Keratinocyte (primary cell): ENCODE data around the gene CRYM. TPM values are rescaled to one million over a fixed set of nuclear protein-coding genes. Genes with fewer than 3 reads are reported as not detected.
A peak's percentile ranks its signal among the peaks of the same experiment; 100 is the strongest.

ENCODE experiments used
- DNase-seq: peaks from one replicate; pipeline ENCODE4 v3.0.0-alpha.2; 2011; ENCODE audit warnings: low read depth, missing footprints, low spot score
- FAIRE-seq: peaks from 2 replicates; lab custom pipeline; 2011; peaks lifted over from hg19 to GRCh38; lab: Jason Lieb, UNC
- H2AFZ ChIP-seq: 2 replicates; pipeline ENCODE4 v1.6.0; 2012; ENCODE audit warnings: low read length, control low read depth, inconsistent platforms; ENCODE audit not compliant: control insufficient read depth
- H3K27ac ChIP-seq: 2 replicates; pipeline ENCODE4 v1.5.1; 2011; ENCODE audit warnings: low read length; ENCODE audit not compliant: control insufficient read depth, insufficient read depth
- H3K27me3 ChIP-seq: 3 replicates; pipeline ENCODE4 v1.6.0; 2011; ENCODE audit warnings: low read length; ENCODE audit not compliant: control insufficient read depth, insufficient read depth; ENCODE audit errors: extremely low read depth
- H3K36me3 ChIP-seq, 2 experiments: 2 replicates in 1 of 2; 3 replicates in 1 of 2; pipeline ENCODE4 v1.5.1; 2011; ENCODE audit warnings: low read length in 2 of 2, mild to moderate bottlenecking in 1 of 2; ENCODE audit not compliant: control insufficient read depth in 2 of 2, insufficient read depth in 2 of 2; ENCODE audit errors: extremely low read depth in 1 of 2
- H3K4me1 ChIP-seq: 3 replicates; pipeline ENCODE4 v1.5.1; 2011; ENCODE audit warnings: low read length; ENCODE audit not compliant: control insufficient read depth, insufficient read depth; ENCODE audit errors: extremely low read depth
- H3K4me2 ChIP-seq: 3 replicates; pipeline ENCODE4 v1.6.0; 2011; ENCODE audit warnings: low read depth, low read length; ENCODE audit not compliant: control insufficient read depth, insufficient read depth; ENCODE audit errors: extremely low read depth
- H3K4me3 ChIP-seq, 3 experiments: fragments of 200-600 bp in 1 of 3; sonication (generic) in 1 of 3; 2 replicates in 2 of 3; 3 replicates in 1 of 3; pipeline ENCODE4 v1.5.1; 2011 to 2016; ENCODE audit warnings: low read length in 3 of 3, mild to moderate bottlenecking in 3 of 3, control low read depth in 2 of 3, inconsistent platforms in 1 of 3, low read depth in 1 of 3, mixed read lengths in 1 of 3, mixed run types in 1 of 3, moderate library complexity in 1 of 3; ENCODE audit not compliant: control insufficient read depth in 2 of 3, insufficient read depth in 2 of 3; ENCODE audit errors: extremely low read depth in 1 of 3
- H3K79me2 ChIP-seq: 2 replicates; pipeline ENCODE4 v1.6.0; 2012; ENCODE audit warnings: low read length; ENCODE audit not compliant: control insufficient read depth, insufficient read depth
- H3K9ac ChIP-seq: 3 replicates; pipeline ENCODE4 v1.6.0; 2011; ENCODE audit warnings: low read length; ENCODE audit not compliant: control insufficient read depth, insufficient read depth; ENCODE audit errors: extremely low read depth
- H3K9me1 ChIP-seq: 3 replicates; pipeline ENCODE4 v1.6.0; 2011; ENCODE audit warnings: low read length; ENCODE audit not compliant: control insufficient read depth, insufficient read depth; ENCODE audit errors: extremely low read depth
- H3K9me3 ChIP-seq: 2 replicates; pipeline ENCODE4 v1.5.1; 2012; ENCODE audit warnings: low read depth, low read length; ENCODE audit not compliant: control insufficient read depth
- H4K20me1 ChIP-seq: 3 replicates; pipeline ENCODE4 v1.6.0; 2011; ENCODE audit warnings: low read length; ENCODE audit not compliant: control insufficient read depth, insufficient read depth; ENCODE audit errors: extremely low read depth
- CTCF ChIP-seq, 3 experiments: IDR thresholded peaks in 1 of 3; conservative IDR thresholded peaks in 1 of 3; optimal IDR thresholded peaks in 1 of 3; 2 replicates in 2 of 3; 3 replicates in 1 of 3; pipeline versions ENCODE3 to v1.5.1; 2011; ENCODE audit warnings: low read length in 3 of 3, mild to moderate bottlenecking in 3 of 3, moderate library complexity in 2 of 3, control low read depth in 1 of 3, inconsistent platforms in 1 of 3; ENCODE audit not compliant: insufficient read depth in 2 of 3; ENCODE audit errors: extremely low read depth in 1 of 3
- EZH2 ChIP-seq: IDR thresholded peaks from one replicate; pipeline ENCODE4 v1.6.1; 2012; ENCODE audit warnings: inconsistent platforms, mild to moderate bottlenecking, low read length, moderate library complexity
- dilution Hi-C: fragments of 300-500 bp; cut with MboI; formaldehyde crosslinking; loops from one replicate; pipeline ENCODE4 v1.7.0; 2020; ENCODE audit warnings: low sequenced_read_pairs; ENCODE audit not compliant: extremely low pct_ligation_motif_present
- polyA plus RNA-seq, 5 experiments: library from polyadenylated mRNA; depleted of rRNA in 3 of 5; stranded (reverse) in 3 of 5; stranded (forward) in 1 of 5; unstranded in 1 of 5; fragments of >200 nt; gene quantifications; 1 replicate in 1 of 5; 2 replicates in 3 of 5; 3 replicates in 1 of 5; pipeline versions ENCODE4 v1.2.1 to v1.2.3, GENCODE V29; 2011 to 2012; ENCODE audit warnings: missing spikeins in 2 of 5, low read depth in 1 of 5, low replicate concordance in 1 of 5

CRYM gene
- polyA plus RNA-seq, 1 donor (not counting 4 experiments of a cell fraction or from before 2014, with no cell fraction given): 0.18 TPM

GRCh38 chr16:21260870-21261791 is 17.0 kb downstream of the CRYM start:
- Histone ChIP-seq H3K9ac (no peak overlapping the region), H2AFZ (no peak overlapping the region), H3K4me3 (no peak overlapping the region), H3K4me1 (no peaks in the 10 kb centered on the region), H3K79me2 (no peaks in the 10 kb centered on the region), H3K27ac (no peak overlapping the region), H4K20me1 (no peaks in the 10 kb centered on the region), H3K4me2 (no peak overlapping the region), H3K36me3 (no peaks in the 10 kb centered on the region), H3K27me3 (no peaks in the 10 kb centered on the region), H3K9me3 (no peaks in the 10 kb centered on the region), H3K9me1 (no peaks in the 10 kb centered on the region)
- dilution Hi-C loops: no loop called here
- peak; percentile 55 for FAIRE-seq
- TF ChIP-seq CTCF (optimal IDR thresholded peaks at IDR 0.05 in 1 of 3, IDR thresholded peaks at IDR 0.05 in 1 of 3, conservative IDR thresholded peaks at IDR 0.05 in 1 of 3; ENCODE audit: extremely low read depth in 1 of 3, insufficient read depth in 2 of 3, low read length in 3 of 3) (no peak), EZH2 (no peak)
- peak; percentile 52 for DNase-seq

- H2AFZ ChIP-seq: no peak overlapping the region
- H3K4me1 ChIP-seq: no peaks in the 10 kb centered on the region
- H3K9ac ChIP-seq: no peak overlapping the region
- no peaks in the 10 kb centered on the region for H4K20me1 ChIP-seq
- no peaks in the 10 kb centered on the region for H3K36me3 ChIP-seq
- no peaks in the 10 kb centered on the region for H3K79me2 ChIP-seq
- no peak overlapping the region for H3K4me3 ChIP-seq
- no peak for DNase-seq
- no peak overlapping the region for H3K4me2 ChIP-seq
- no peak overlapping the region for H3K27ac ChIP-seq
- H3K9me3 ChIP-seq: no peaks in the 10 kb centered on the region
- H3K9me1 ChIP-seq: no peaks in the 10 kb centered on the region
- FAIRE-seq: no peak
- dilution Hi-C loops: no loop called here
- TF ChIP-seq EZH2 (no peak), CTCF (optimal IDR thresholded peaks at IDR 0.05 in 1 of 3, IDR thresholded peaks at IDR 0.05 in 1 of 3, conservative IDR thresholded peaks at IDR 0.05 in 1 of 3; ENCODE audit: extremely low read depth in 1 of 3, insufficient read depth in 2 of 3, low read length in 3 of 3) (no peak)
- H3K27me3 ChIP-seq: peaks cover 13% of the 10 kb centered on the region
Observed at GRCh38 chr16:21257284-21257683, 20.8 kb downstream of the CRYM start.
